Measurements from ENCODE around the gene WASF2.

GRCh38 chr1:27403065-27403726, 86.8 kb downstream of the WASF2 start:
- no peak for TF ChIP-seq PRDM10 (CRISPR knock-in tag; IDR thresholded peaks at IDR 0.05; ENCODE audit: low read depth)
- TF ChIP-seq CTCF (CRISPR knock-in tag; IDR thresholded peaks at IDR 0.05), result no peak
- TF ChIP-seq ATF3 (CRISPR knock-in tag; IDR thresholded peaks at IDR 0.05), result no peak
- TF ChIP-seq MAZ (IDR thresholded peaks at IDR 0.05; ENCODE audit: borderline replicate concordance, low read depth, low read length), result no peak
- TF ChIP-seq MAZ (CRISPR knock-in tag; IDR thresholded peaks at IDR 0.05; ENCODE audit: low read depth), result no peak
- no peak for TF ChIP-seq ZBTB1 (CRISPR knock-in tag; IDR thresholded peaks at IDR 0.05; ENCODE audit: borderline replicate concordance)
- TF ChIP-seq ZNF30 (CRISPR knock-in tag; IDR thresholded peaks at IDR 0.05), result no peak
